Stimulated activated naive CD8-positive, alpha-beta T cell treated with anti-CD3 and anti-CD28 coated beads, Interleukin-15, Interleukin-2, amounts not matched to agents 100 ng/mL and 50 ng/mL, for 24 hours (primary cell): ENCODE measurements around the gene SSR4.

Experiments
- H3K27ac Mint-ChIP-seq: one replicate; pipeline ENCODE4 v1.8.0; 2021; ENCODE audit warnings: mild to moderate bottlenecking, mixed read lengths
- H3K27me3 Mint-ChIP-seq: one replicate; pipeline ENCODE4 v1.8.0; 2021; ENCODE audit warnings: mixed read lengths
- H3K36me3 Mint-ChIP-seq: one replicate; pipeline ENCODE4 v1.8.0; 2021; ENCODE audit warnings: low read depth, mixed read lengths
- H3K4me1 Mint-ChIP-seq: one replicate; pipeline ENCODE4 v1.8.0; 2021; ENCODE audit warnings: low read depth, mixed read lengths
- H3K4me3 Mint-ChIP-seq: one replicate; pipeline ENCODE4 v1.8.0; 2021; ENCODE audit warnings: mild to moderate bottlenecking, mixed read lengths
- H3K9me3 Mint-ChIP-seq: one replicate; pipeline ENCODE4 v1.8.0; 2021; ENCODE audit warnings: mixed read lengths

Gene SSR4

GRCh38 chrX:153784325-153784967 is 10.0 kb upstream of the SSR4 start:
- H3K36me3 Mint-ChIP-seq, result peaks cover 6% of the 10 kb centered on the region
- no peaks in the 10 kb centered on the region for H3K9me3 Mint-ChIP-seq
- H3K4me3 Mint-ChIP-seq, result no peak overlapping the region
- no peaks in the 10 kb centered on the region for H3K27me3 Mint-ChIP-seq
- no peak overlapping the region for H3K27ac Mint-ChIP-seq
- peaks cover 5% of the 10 kb centered on the region for H3K4me1 Mint-ChIP-seq

- no peaks in the 10 kb centered on the region for H3K4me1 Mint-ChIP-seq
- no peak overlapping the region for H3K27ac Mint-ChIP-seq
- no peaks in the 10 kb centered on the region for H3K9me3 Mint-ChIP-seq
- no peak overlapping the region for H3K4me3 Mint-ChIP-seq
- peaks cover 6% of the 10 kb centered on the region for H3K36me3 Mint-ChIP-seq
- no peaks in the 10 kb centered on the region for H3K27me3 Mint-ChIP-seq
These were observed 7.8 kb upstream of the SSR4 start for GRCh38 chrX:153786669-153787068.

GRCh38 chrX:153789654-153790053 is 4.8 kb upstream of the SSR4 start:
- Mint-ChIP-seq H3K27ac (no peak overlapping the region), H3K27me3 (no peaks in the 10 kb centered on the region), H3K9me3 (no peaks in the 10 kb centered on the region), H3K4me3 (no peak overlapping the region), H3K4me1 (peaks cover 6% of the 10 kb centered on the region), H3K36me3 (peaks cover 6% of the 10 kb centered on the region)

GRCh38 chrX:153791104-153791852 is 3.2 kb upstream of the SSR4 start:
- Mint-ChIP-seq H3K27ac (no peak overlapping the region), H3K4me1 (peaks cover 13% of the 10 kb centered on the region), H3K4me3 (no peak overlapping the region), H3K27me3 (no peaks in the 10 kb centered on the region), H3K36me3 (peaks cover 8% of the 10 kb centered on the region), H3K9me3 (no peaks in the 10 kb centered on the region)

GRCh38 chrX:153792368-153792767 is 2.1 kb upstream of the SSR4 start:
- no peaks in the 10 kb centered on the region for H3K9me3 Mint-ChIP-seq
- peaks cover 7% of the 10 kb centered on the region for H3K36me3 Mint-ChIP-seq
- no peaks in the 10 kb centered on the region for H3K27me3 Mint-ChIP-seq
- H3K4me1 Mint-ChIP-seq, result peaks cover 22% of the 10 kb centered on the region
- no peak overlapping the region for H3K27ac Mint-ChIP-seq
- peak overlapping the region; percentile 93 for H3K4me3 Mint-ChIP-seq

- H3K27ac Mint-ChIP-seq, result peak overlapping the region; percentile 93
These were observed 1.2 kb upstream of the SSR4 start for GRCh38 chrX:153793291-153793690.

GRCh38 chrX:153794897-153795816 is 689 bp downstream of the SSR4 start:
- Mint-ChIP-seq H3K27me3 (no peaks in the 10 kb centered on the region), H3K27ac (peak overlapping the region; percentile 95), H3K36me3 (peaks cover 11% of the 10 kb centered on the region), H3K4me1 (peaks cover 22% of the 10 kb centered on the region), H3K4me3 (peak overlapping the region; percentile 93), H3K9me3 (no peaks in the 10 kb centered on the region)

More at GRCh38 chrX:153793291-153793690, 1.2 kb upstream of the SSR4 start:
- Mint-ChIP-seq H3K4me3 (peak overlapping the region; percentile 93), H3K36me3 (peaks cover 11% of the 10 kb centered on the region), H3K27me3 (no peaks in the 10 kb centered on the region), H3K9me3 (no peaks in the 10 kb centered on the region), H3K4me1 (peaks cover 22% of the 10 kb centered on the region)

- H3K9me3 Mint-ChIP-seq, result no peaks in the 10 kb centered on the region
- H3K4me1 Mint-ChIP-seq, result peaks cover 21% of the 10 kb centered on the region
- H3K4me3 Mint-ChIP-seq, result no peak overlapping the region
- H3K36me3 Mint-ChIP-seq, result peaks cover 11% of the 10 kb centered on the region
- H3K27me3 Mint-ChIP-seq, result no peaks in the 10 kb centered on the region
- H3K27ac Mint-ChIP-seq, result no peak overlapping the region
These were observed 3.0 kb downstream of the SSR4 start for GRCh38 chrX:153797415-153798015.

- H3K27me3 Mint-ChIP-seq, result no peaks in the 10 kb centered on the region
- no peaks in the 10 kb centered on the region for H3K9me3 Mint-ChIP-seq
- H3K4me1 Mint-ChIP-seq, result peaks cover 16% of the 10 kb centered on the region
- H3K27ac Mint-ChIP-seq, result no peak overlapping the region
- H3K4me3 Mint-ChIP-seq, result no peak overlapping the region
- H3K36me3 Mint-ChIP-seq, result peaks cover 11% of the 10 kb centered on the region
These were observed 4.9 kb downstream of the SSR4 start for GRCh38 chrX:153799326-153799725.

- Mint-ChIP-seq H3K9me3 (no peaks in the 10 kb centered on the region), H3K36me3 (peaks cover 11% of the 10 kb centered on the region), H3K27ac (no peak overlapping the region), H3K4me1 (peaks cover 16% of the 10 kb centered on the region), H3K4me3 (no peak overlapping the region), H3K27me3 (no peaks in the 10 kb centered on the region)
These were observed 5.8 kb downstream of the SSR4 start for GRCh38 chrX:153800177-153800722.

- Mint-ChIP-seq H3K27ac (no peak overlapping the region), H3K36me3 (peaks cover 11% of the 10 kb centered on the region), H3K9me3 (no peaks in the 10 kb centered on the region), H3K4me3 (no peak overlapping the region), H3K4me1 (peaks cover 15% of the 10 kb centered on the region), H3K27me3 (no peaks in the 10 kb centered on the region)
These were observed 6.3 kb downstream of the SSR4 start for GRCh38 chrX:153800746-153801145.

- no peak overlapping the region for H3K27ac Mint-ChIP-seq
- peaks cover 6% of the 10 kb centered on the region for H3K4me1 Mint-ChIP-seq
- H3K4me3 Mint-ChIP-seq, result no peak overlapping the region
- H3K9me3 Mint-ChIP-seq, result no peaks in the 10 kb centered on the region
- no peaks in the 10 kb centered on the region for H3K27me3 Mint-ChIP-seq
- H3K36me3 Mint-ChIP-seq, result peaks cover 4% of the 10 kb centered on the region
These were observed 7.2 kb downstream of the SSR4 start for GRCh38 chrX:153801669-153802068.

- Mint-ChIP-seq H3K27ac (no peak overlapping the region), H3K27me3 (no peaks in the 10 kb centered on the region), H3K4me3 (no peak overlapping the region), H3K36me3 (peaks cover 4% of the 10 kb centered on the region), H3K9me3 (no peaks in the 10 kb centered on the region), H3K4me1 (no peaks in the 10 kb centered on the region)
These were observed 8.1 kb downstream of the SSR4 start for GRCh38 chrX:153802513-153803045.
